Measurements from ENCODE around the gene PRELID3B. TPM values are rescaled to one million over a fixed set of nuclear protein-coding genes. Genes with fewer than 3 reads are reported as not detected.

Gene PRELID3B
- total RNA-seq, 1 experiment from 2014 or later = 129 TPM

DNA sequence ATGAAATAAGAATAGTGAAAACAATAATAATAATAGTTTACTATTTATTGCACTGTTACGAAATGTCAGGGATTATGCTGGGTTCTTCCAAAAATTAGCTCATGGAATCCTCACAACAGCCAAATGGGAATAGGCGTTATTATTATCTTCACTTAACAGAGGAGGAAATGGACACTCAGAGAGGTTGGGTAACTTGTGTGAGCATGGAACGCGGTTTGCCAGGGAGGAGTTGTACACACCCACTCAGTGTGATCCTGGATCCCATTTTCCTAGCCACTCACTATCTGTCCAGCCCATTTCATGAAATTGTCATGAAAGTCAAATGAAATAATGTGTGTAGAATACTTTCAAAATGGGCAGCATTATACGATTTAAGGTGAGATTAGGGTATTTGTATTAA is 56.9 kb downstream of the PRELID3B start:
- H3K4me1 ChIP-seq (ENCODE audit: control insufficient read depth in 1 of 2, insufficient read depth in 2 of 2, low read length in 2 of 2) = peaks cover 6 to 12% of the 10 kb centered on the region in 2 experiments
- intact Hi-C loops (cut with micrococcal nuclease) = loop anchor here (10.0 kb wide), 1 partner anchor 81 kb away; no protein-coding TSS in a partner anchor

More for the DNA sequence above, 56.9 kb downstream of the PRELID3B start:
- TF ChIP-seq SP1 (IDR thresholded peaks at IDR 0.05; ENCODE audit: low read depth) = no peak
- TF ChIP-seq ZNF274 (IDR thresholded peaks at IDR 0.05; ENCODE audit: low read depth, low read length) = no peak
- no peak for TF ChIP-seq POLR2A (IDR thresholded peaks at IDR 0.05; ENCODE audit: borderline replicate concordance, extremely low read depth, insufficient read depth, insufficient read length)
- TF ChIP-seq SRF (IDR thresholded peaks at IDR 0.05; ENCODE audit: low read depth) = no peak
- no peak for TF ChIP-seq YY1 (IDR thresholded peaks at IDR 0.05; ENCODE audit: extremely low read depth, insufficient replicate concordance, low read depth, low read length)
- TF ChIP-seq, protein P1, sequence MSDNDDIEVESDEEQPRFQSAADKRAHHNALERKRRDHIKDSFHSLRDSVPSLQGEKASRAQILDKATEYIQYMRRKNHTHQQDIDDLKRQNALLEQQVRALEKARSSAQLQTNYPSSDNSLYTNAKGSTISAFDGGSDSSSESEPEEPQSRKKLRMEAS (IDR thresholded peaks at IDR 0.05) = no peak
- TF ChIP-seq, protein P2, sequence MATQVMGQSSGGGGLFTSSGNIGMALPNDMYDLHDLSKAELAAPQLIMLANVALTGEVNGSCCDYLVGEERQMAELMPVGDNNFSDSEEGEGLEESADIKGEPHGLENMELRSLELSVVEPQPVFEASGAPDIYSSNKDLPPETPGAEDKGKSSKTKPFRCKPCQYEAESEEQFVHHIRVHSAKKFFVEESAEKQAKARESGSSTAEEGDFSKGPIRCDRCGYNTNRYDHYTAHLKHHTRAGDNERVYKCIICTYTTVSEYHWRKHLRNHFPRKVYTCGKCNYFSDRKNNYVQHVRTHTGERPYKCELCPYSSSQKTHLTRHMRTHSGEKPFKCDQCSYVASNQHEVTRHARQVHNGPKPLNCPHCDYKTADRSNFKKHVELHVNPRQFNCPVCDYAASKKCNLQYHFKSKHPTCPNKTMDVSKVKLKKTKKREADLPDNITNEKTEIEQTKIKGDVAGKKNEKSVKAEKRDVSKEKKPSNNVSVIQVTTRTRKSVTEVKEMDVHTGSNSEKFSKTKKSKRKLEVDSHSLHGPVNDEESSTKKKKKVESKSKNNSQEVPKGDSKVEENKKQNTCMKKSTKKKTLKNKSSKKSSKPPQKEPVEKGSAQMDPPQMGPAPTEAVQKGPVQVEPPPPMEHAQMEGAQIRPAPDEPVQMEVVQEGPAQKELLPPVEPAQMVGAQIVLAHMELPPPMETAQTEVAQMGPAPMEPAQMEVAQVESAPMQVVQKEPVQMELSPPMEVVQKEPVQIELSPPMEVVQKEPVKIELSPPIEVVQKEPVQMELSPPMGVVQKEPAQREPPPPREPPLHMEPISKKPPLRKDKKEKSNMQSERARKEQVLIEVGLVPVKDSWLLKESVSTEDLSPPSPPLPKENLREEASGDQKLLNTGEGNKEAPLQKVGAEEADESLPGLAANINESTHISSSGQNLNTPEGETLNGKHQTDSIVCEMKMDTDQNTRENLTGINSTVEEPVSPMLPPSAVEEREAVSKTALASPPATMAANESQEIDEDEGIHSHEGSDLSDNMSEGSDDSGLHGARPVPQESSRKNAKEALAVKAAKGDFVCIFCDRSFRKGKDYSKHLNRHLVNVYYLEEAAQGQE (IDR thresholded peaks at IDR 0.05; ENCODE audit: low read depth) = no peak
- no peak for TF ChIP-seq ZFX (IDR thresholded peaks at IDR 0.05)
- no peak for TF ChIP-seq CBX3 (IDR thresholded peaks at IDR 0.05; ENCODE audit: low read depth)
- TF ChIP-seq RAD21 (IDR thresholded peaks at IDR 0.05; ENCODE audit: low read depth) = no peak
- Histone ChIP-seq H3K9ac (ENCODE audit: low read length) (no peak overlapping the region), H3K27me3 (ENCODE audit: insufficient read depth, low read length) (no peaks in the 10 kb centered on the region), H4K20me1 (ENCODE audit: insufficient read depth) (no peaks in the 10 kb centered on the region), H3K79me2 (ENCODE audit: insufficient read depth, low read length) (peaks cover 76% of the 10 kb centered on the region), H3K36me3 (ENCODE audit: control insufficient read depth in 1 of 2, insufficient read depth in 2 of 2, low read length in 2 of 2) (peaks cover 34 to 43% of the 10 kb centered on the region in 2 experiments), H3K9me3 (ENCODE audit: control insufficient read depth in 1 of 2, insufficient read depth in 1 of 2, low read depth in 1 of 2, low read length in 2 of 2) (no peaks in the 10 kb centered on the region), H2AFZ (ENCODE audit: low read depth, low read length, poor library complexity, severe bottlenecking) (no peak overlapping the region), H3K27ac (ENCODE audit: low read depth, low read length) (no peak overlapping the region), H3K4me2 (ENCODE audit: low read length) (no peak overlapping the region), H3K9me2 (ENCODE audit: insufficient read depth) (no peaks in the 10 kb centered on the region), H3K4me3 (replicated peaks in 1 of 2; ENCODE audit: low read depth in 1 of 2, low read length in 2 of 2) (no peak overlapping the region)
- CTCF ChIA-PET = no interaction called here
- DNase-seq (ENCODE audit: low read depth, low spot score) (no peak), ATAC-seq (no peak)
- RAD21 ChIA-PET (ENCODE audit: low non-redundant PET in 1 of 2, low total read pairs in 2 of 2, uncharacterized antibody in 2 of 2, unreplicated experiment in 2 of 2) = no interaction called here
- POLR2A ChIA-PET = no interaction called here
- BruUV-seq (replicated peaks) = no TSS peak
